Stimulated activated CD8-positive, alpha-beta memory T cell treated with anti-CD3 and anti-CD28 coated beads, Interleukin-7, amount 100 ng/mL, for 4 hours (primary cell): ENCODE data around the gene MTR.

Experiments used
- DNase-seq, 2 donors: peaks; one replicate each; pipeline ENCODE4 v3.0.0-alpha.2; 2020; ENCODE audit warnings: low read depth in 2 of 2

The MTR gene

GRCh38 chr1:236862615-236863211 is 67.6 kb downstream of the MTR start:
- no peak for DNase-seq

GRCh38 chr1:236864211-236864610 is 69.1 kb downstream of the MTR start:
- no peak for DNase-seq

- no peak for DNase-seq
Measured at GRCh38 chr1:236864996-236865817, 70.1 kb downstream of the MTR start.

- no peak for DNase-seq
Measured at GRCh38 chr1:236865818-236866155, 70.7 kb downstream of the MTR start.

GRCh38 chr1:236868625-236869467 is 73.8 kb downstream of the MTR start:
- peak in 1 of 2 donors; percentile 3 for DNase-seq

- no peak for DNase-seq
Measured at GRCh38 chr1:236869911-236870310, 74.8 kb downstream of the MTR start.

- DNase-seq = no peak
Measured at GRCh38 chr1:236870721-236871120, 75.6 kb downstream of the MTR start.

GRCh38 chr1:236872075-236872666 is 77.1 kb downstream of the MTR start:
- no peak for DNase-seq

- DNase-seq = no peak
Measured at GRCh38 chr1:236875975-236876374, 80.9 kb downstream of the MTR start.

- DNase-seq = no peak
Measured at GRCh38 chr1:236877661-236878060, 82.6 kb downstream of the MTR start.

- no peak for DNase-seq
Measured at GRCh38 chr1:236880209-236880608, 85.1 kb downstream of the MTR start.

GRCh38 chr1:236882678-236883077 is 87.6 kb downstream of the MTR start:
- DNase-seq = no peak

- DNase-seq = no peak
Measured at GRCh38 chr1:236886199-236886598, 91.1 kb downstream of the MTR start.

GRCh38 chr1:236887081-236887480 is 92.0 kb downstream of the MTR start:
- no peak for DNase-seq

- no peak for DNase-seq
Measured at GRCh38 chr1:236888126-236888525, 93.0 kb downstream of the MTR start.

- no peak for DNase-seq
Measured at GRCh38 chr1:236888903-236889302, 93.8 kb downstream of the MTR start.

- no peak for DNase-seq
Measured at GRCh38 chr1:236890152-236891056, 95.3 kb downstream of the MTR start.

GRCh38 chr1:236893626-236894545 is 98.8 kb downstream of the MTR start:
- DNase-seq = no peak

- no peak for DNase-seq
Measured at GRCh38 chr1:236895665-236896387, 100.7 kb downstream of the MTR start.
